Suprapubic skin (tissue), 4 donors: Measurements from ENCODE around the gene LRRC46.

Experiments used
- CTCF ChIP-seq, 2 donors: fragments of 200-600 bp in 1 of 2; fragments of 450-650 bp in 1 of 2; sonication (generic) in 1 of 2; IDR thresholded peaks; one replicate each; pipeline ENCODE4 v1.5.1; 2016 to 2019; ENCODE audit warnings: antibody characterized with exemption in 2 of 2, mild to moderate bottlenecking in 1 of 2, moderate library complexity in 1 of 2
- EP300 ChIP-seq: sonication (generic); formaldehyde crosslinking; IDR thresholded peaks from one replicate; pipeline ENCODE4 v1.6.1; 2017; ENCODE audit warnings: antibody characterized with exemption
- POLR2A ChIP-seq, 2 donors: fragments of 450-650 bp; IDR thresholded peaks; one replicate each; pipeline ENCODE4 v1.6.1; 2017; ENCODE audit warnings: antibody characterized with exemption in 2 of 2, mild to moderate bottlenecking in 2 of 2, moderate library complexity in 2 of 2
- POLR2AphosphoS5 ChIP-seq, 3 donors: sonication (generic); formaldehyde crosslinking; IDR thresholded peaks; one replicate each; pipeline ENCODE4 v1.6.1; 2017; ENCODE audit warnings: antibody characterized with exemption in 3 of 3

GRCh38 chr17:47860386-47860785 is 28.9 kb downstream of the LRRC46 start:
- TF ChIP-seq EP300 (no peak), POLR2AphosphoS5 (IDR thresholded peaks at IDR 0.05) (no peak), POLR2A (IDR thresholded peaks at IDR 0.05) (no peak), CTCF (IDR thresholded peaks at IDR 0.05) (no peak)
